RPMI8226 (cell line): ENCODE results near the gene GABBR2.

Experiments
- DNase-seq: peaks from one replicate; pipeline ENCODE4 v3.0.0-alpha.2; 2015

The GABBR2 gene

GRCh38 chr9:98625728-98626127 is 83.0 kb downstream of the GABBR2 start:
- no peak for DNase-seq

DNA sequence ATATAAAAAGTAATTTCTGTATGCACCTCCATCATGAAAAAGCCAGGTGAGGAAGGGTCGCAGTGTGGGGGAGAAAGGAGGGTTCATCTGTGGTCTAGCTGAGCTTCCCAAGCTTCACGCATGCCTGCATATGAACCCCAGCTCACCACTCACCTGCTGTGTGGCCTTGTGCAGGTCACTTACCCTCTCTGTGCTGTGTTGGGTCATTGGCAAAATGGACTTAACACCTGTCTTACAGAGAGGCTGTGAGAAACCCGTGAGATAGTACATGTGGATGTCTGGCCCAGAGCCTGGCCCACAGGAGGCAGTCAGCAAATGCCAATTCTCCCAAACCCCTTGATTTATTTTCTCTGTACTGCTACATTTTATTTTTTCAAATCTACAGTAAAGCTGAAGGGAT is 88.9 kb downstream of the GABBR2 start:
- no peak for DNase-seq

GRCh38 chr9:98615633-98616032 is 93.1 kb downstream of the GABBR2 start:
- DNase-seq = no peak

DNA sequence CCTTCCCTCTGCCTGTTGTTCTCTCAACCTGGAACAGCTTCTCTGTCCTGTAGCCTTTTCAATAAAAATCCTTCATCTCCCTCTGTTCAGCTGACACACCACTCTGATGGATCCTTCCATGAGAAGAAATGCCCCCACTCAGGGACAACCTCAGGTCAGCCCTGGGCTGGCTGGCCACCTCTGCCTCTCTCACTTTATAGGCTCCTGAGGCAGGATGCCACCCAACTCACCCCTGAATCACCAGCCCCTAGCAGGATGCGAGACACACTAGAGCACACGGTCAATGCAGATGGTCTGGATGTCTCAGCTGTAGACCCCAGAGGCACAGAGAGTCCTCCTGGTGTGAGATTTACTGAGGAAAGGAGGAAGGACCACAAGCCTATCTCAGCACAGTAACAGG is 93.8 kb downstream of the GABBR2 start:
- DNase-seq = no peak

- no peak for DNase-seq
Measured at GRCh38 chr9:98612061-98612752, 96.5 kb downstream of the GABBR2 start.

DNA sequence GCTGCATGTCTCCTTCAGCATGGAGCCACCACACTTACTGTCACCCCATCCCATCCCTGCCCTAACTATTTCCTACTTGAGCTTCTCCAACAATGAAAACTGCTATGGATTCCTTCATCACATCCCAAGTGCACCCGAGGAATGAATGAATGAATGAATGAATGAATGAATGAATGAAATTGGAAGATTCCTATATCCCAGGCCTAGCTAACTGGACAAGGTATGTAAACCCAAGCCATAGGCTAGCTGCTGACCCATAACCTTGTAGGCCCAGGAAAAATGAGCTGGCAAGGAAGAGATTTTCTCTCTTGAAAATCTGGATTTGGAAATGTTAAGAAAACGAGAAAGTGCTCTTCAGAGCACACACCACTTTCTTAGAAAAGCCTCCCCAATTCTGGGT is 97.4 kb downstream of the GABBR2 start:
- DNase-seq = no peak

- DNase-seq = no peak
Measured at GRCh38 chr9:98610711-98611110, 98.0 kb downstream of the GABBR2 start.

DNA sequence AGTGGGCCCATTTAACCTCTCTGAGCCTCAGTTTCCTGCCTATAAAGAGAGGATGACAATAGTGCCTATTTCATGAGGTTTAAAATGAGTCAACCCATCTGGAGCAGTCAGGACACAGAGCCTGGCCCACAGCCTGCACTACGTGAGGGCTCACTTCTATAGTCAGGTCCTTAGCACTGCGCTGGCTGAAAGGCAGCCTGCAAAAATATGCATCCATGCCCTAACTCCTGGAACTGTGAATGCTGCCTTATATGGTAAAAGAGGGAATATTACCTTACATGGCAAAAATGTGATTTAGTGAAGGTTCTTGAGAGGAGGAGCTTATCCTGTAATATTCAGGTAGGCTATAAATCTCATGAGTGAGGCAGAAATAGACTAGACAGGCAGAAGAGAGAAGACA is 98.5 kb downstream of the GABBR2 start:
- DNase-seq = no peak

GRCh38 chr9:98609646-98610045 is 99.1 kb downstream of the GABBR2 start:
- DNase-seq = no peak

GRCh38 chr9:98607787-98608186 is 100.9 kb downstream of the GABBR2 start:
- DNase-seq = no peak

GRCh38 chr9:98607152-98607551 is 101.6 kb downstream of the GABBR2 start:
- no peak for DNase-seq

DNA sequence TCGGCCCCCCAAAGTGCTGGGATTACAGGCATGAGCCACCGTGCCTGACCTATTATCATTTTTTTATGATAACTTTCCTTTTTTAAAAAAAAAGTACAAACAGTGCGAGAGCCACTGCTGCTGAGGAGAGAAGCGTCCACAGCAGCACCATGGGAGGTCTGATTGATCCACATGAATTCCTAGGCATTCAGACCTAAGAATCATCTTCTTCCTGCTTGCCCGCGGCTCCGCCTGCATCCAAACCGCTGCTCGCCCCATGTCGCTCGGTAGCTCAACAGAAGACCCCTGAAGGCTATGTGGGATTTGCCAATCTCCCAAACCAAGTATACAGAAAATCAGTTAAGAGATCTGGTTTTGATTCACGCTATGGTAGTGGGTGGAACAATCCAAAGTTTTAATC is 102.0 kb downstream of the GABBR2 start:
- no peak for DNase-seq

- no peak for DNase-seq
Measured at GRCh38 chr9:98605116-98605515, 103.6 kb downstream of the GABBR2 start.

- DNase-seq = no peak
Measured at GRCh38 chr9:98603821-98604383, 104.8 kb downstream of the GABBR2 start.

GRCh38 chr9:98602839-98603500 is 105.8 kb downstream of the GABBR2 start:
- no peak for DNase-seq

- no peak for DNase-seq
Measured at GRCh38 chr9:98600631-98601030, 108.1 kb downstream of the GABBR2 start.

DNA sequence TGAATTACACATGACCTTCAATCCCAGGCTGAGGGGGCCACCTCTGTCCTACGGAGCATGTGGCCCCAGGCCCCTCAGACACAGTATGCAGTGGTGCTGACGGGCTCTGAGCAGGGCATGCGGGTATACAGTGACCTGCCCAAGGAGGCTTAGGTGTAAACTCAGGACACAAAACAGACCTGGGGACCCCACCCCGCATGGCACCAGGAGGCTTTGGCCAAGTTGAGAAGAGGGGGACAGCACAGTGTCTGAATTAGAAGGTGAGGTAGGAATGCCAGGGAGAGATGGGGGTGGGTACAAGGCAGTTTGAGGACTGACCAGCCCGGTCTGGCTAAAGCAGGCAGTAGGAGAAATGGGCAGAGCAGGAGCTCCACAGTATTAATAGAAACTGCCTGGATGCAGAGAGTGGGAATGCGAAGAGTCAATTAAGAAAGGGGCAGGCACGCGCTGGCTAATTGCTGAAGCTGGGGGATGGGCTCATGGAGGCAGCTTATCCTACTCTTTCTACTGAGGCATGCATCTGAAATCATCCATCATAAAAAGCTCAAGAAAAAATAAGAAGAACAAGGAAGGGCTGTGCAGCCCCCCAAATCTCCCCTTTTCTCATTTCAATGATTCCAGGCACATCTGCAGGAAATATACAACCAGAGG is 109.0 kb downstream of the GABBR2 start:
- DNase-seq = no peak

DNA sequence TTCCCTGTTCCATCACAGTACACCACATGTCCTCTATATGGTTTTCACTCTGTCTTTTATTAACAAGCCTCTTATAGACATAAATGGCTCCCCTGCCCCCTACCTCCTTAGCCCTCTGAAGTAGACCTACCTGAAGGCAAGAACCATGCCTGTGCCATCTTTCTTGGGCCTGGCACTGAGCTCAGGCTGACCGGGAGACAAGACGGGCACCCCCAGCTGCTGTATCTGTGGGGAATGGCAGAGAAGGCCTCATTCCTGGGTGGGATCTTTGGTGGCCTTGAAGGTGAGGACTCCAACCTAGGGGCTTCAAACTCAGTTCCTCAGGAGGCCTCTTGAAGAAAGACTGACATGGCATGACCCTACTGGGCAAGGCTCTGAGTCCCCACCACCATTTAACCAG is 109.9 kb downstream of the GABBR2 start:
- no peak for DNase-seq

- DNase-seq = no peak
Measured at GRCh38 chr9:98597236-98597771, 111.4 kb downstream of the GABBR2 start.

DNA sequence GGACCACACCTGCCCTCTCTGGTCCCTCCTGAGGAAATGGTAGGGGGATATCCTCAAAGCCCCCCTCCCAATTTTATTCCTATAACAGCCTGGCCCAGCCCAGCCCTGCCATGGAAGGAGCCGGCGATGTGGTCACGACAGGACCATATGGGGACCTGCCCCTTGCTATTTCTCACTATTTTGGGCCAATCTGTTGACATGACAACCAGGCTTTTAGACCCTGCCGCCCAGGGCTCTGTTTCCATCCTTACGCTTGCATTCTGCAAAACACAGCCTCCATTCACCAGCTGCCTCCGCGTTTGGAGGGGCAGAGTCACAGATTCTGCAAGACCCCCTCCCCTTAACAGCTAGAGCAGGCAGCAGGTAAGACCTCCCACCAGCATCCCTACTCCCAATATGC is 112.2 kb downstream of the GABBR2 start:
- no peak for DNase-seq

- DNase-seq = no peak
Measured at GRCh38 chr9:98594546-98595160, 114.1 kb downstream of the GABBR2 start.

GRCh38 chr9:98593354-98594253 is 115.1 kb downstream of the GABBR2 start:
- no peak for DNase-seq
